PC-3 (cell line): ENCODE measurements around the gene ISYNA1. TPM values are rescaled to one million over a fixed set of nuclear protein-coding genes. Genes with fewer than 3 reads are reported as not detected.

ENCODE experiments used
- ATAC-seq: fragments of 200-7000 bp; cut with Tn5 transposase; 2 replicates; pipeline ENCODE4 v1.9.1; 2020; ENCODE audit warnings: mild to moderate bottlenecking, moderate library complexity
- BruUV-seq: library from RNA; stranded (reverse); fragments of 400-500 nt; replicated peaks from 2 replicates; lab custom pipeline; 2021; lab: Mats Ljungman, UMichigan
- CTCF ChIA-PET: fragments of 300-600 bp; sonication (Branson Sonifier 250); formaldehyde crosslinking; loops from one replicate; lab custom pipeline; 2022; ENCODE audit warnings: antibody characterized with exemption; lab: Charles Lee
- POLR2A ChIA-PET: fragments of 300-600 bp; sonication (Branson Sonifier 250); formaldehyde crosslinking; loops from one replicate; lab custom pipeline; 2022; ENCODE audit warnings: antibody characterized with exemption; ENCODE audit not compliant: unreplicated experiment; lab: Charles Lee
- DNase-seq: peaks from one replicate; pipeline ENCODE4 v3.0.0-alpha.2; 2015
- H2AFZ ChIP-seq: fragments of 300-600 bp; sonication (generic); 2 replicates; pipeline ENCODE4 v1.6.0; 2016; ENCODE audit warnings: antibody characterized with exemption, low read length
- H3F3A ChIP-seq: fragments of 300-600 bp; sonication (generic); one replicate; pipeline ENCODE4 v1.6.0; 2017; ENCODE audit warnings: antibody characterized with exemption, low read length, control low read depth, mild to moderate bottlenecking; ENCODE audit not compliant: unreplicated experiment
- H3K27ac ChIP-seq: fragments of 300-600 bp; sonication (generic); 2 replicates; pipeline ENCODE4 v1.5.1; 2016; ENCODE audit warnings: mild to moderate bottlenecking, low read length
- H3K27me3 ChIP-seq: fragments of 300-600 bp; sonication (generic); 2 replicates; pipeline ENCODE4 v1.6.1; 2016; ENCODE audit warnings: low read length, mixed read lengths
- H3K36me3 ChIP-seq: fragments of 300-600 bp; sonication (generic); 2 replicates; pipeline ENCODE4 v1.6.1; 2016; ENCODE audit warnings: low read depth, mixed run types, low read length, mixed read lengths
- H3K4me1 ChIP-seq: fragments of 300-600 bp; sonication (generic); 2 replicates; pipeline ENCODE4 v1.5.1; 2016; ENCODE audit warnings: low read length; ENCODE audit not compliant: insufficient read depth
- H3K4me2 ChIP-seq: fragments of 300-600 bp; sonication (generic); 2 replicates; pipeline ENCODE4 v1.6.0; 2016; ENCODE audit warnings: low read length
- H3K4me3 ChIP-seq: fragments of 300-600 bp; sonication (generic); 2 replicates; pipeline ENCODE4 v1.5.1; 2016; ENCODE audit warnings: mild to moderate bottlenecking, low read length, mixed read lengths
- H3K79me2 ChIP-seq: fragments of 300-600 bp; sonication (generic); 2 replicates; pipeline ENCODE4 v1.6.1; 2017; ENCODE audit warnings: low read length, mixed read lengths
- H3K9ac ChIP-seq: fragments of 300-600 bp; sonication (generic); 2 replicates; pipeline ENCODE4 v1.6.0; 2016; ENCODE audit warnings: mild to moderate bottlenecking, low read length
- H3K9me2 ChIP-seq: fragments of 300-600 bp; sonication (generic); replicated peaks from 2 replicates; pipeline ENCODE4 v1.6.1; 2016; ENCODE audit warnings: mixed run types, low read length, mixed read lengths
- H3K9me3 ChIP-seq: fragments of 300-600 bp; sonication (generic); 2 replicates; pipeline ENCODE4 v1.6.1; 2016; ENCODE audit warnings: low read length, mixed read lengths
- H4K20me1 ChIP-seq: fragments of 300-600 bp; sonication (generic); 2 replicates; pipeline ENCODE4 v1.6.1; 2016; ENCODE audit warnings: low read length, mixed read lengths
- CTCF ChIP-seq: fragments of 300-600 bp; sonication (generic); conservative IDR thresholded peaks from 2 replicates; pipeline ENCODE4 v1.5.1; 2017; ENCODE audit warnings: antibody characterized with exemption, low read depth, mild to moderate bottlenecking, low read length
- EZH2 ChIP-seq: fragments of 300-600 bp; sonication (generic); IDR thresholded peaks from one replicate; pipeline ENCODE4 v1.6.1; 2017; ENCODE audit warnings: antibody characterized with exemption, mild to moderate bottlenecking, low read length; ENCODE audit not compliant: unreplicated experiment
- EZH2phosphoT487 ChIP-seq: fragments of 300-600 bp; sonication (generic); IDR thresholded peaks from 2 replicates; pipeline ENCODE4 v1.6.1; 2018; ENCODE audit warnings: mild to moderate bottlenecking, antibody characterized with exemption, low read length, borderline replicate concordance
- intact Hi-C: fragments of 100-400 bp; cut with micrococcal nuclease; formaldehyde crosslinking; loops from 2 replicates; pipeline ENCODE4 v1.9.0; 2023
- total RNA-seq: library from RNA; depleted of rRNA; stranded (reverse); fragments of >200 nt; gene quantifications from 2 replicates; pipeline ENCODE4 v1.2.3, GENCODE V29; 2014

ISYNA1 gene
- total RNA-seq, 1 experiment from 2014 or later, result 19.4 TPM

GRCh38 chr19:18397242-18398202, 40.4 kb downstream of the ISYNA1 start, which contains the start of gene LRRC25:
Gene LRRC25 (minus strand): TSS chr19:18397622. CDS start chr19:18396963, 659 bp downstream.
- Histone ChIP-seq H3K79me2 (no peaks in the 10 kb centered on the region), H3F3A (no peaks in the 10 kb centered on the region), H4K20me1 (no peaks in the 10 kb centered on the region), H2AFZ (no peak within 1 kb of the TSS), H3K9me3 (no peaks in the 10 kb centered on the region), H3K4me2 (no peak within 1 kb of the TSS), H3K9me2 (no peaks in the 10 kb centered on the region), H3K27ac (no peak within 1 kb of the TSS), H3K4me1 (peaks cover 10% of the 10 kb centered on the region; the same call in 1 of the 2 replicates), H3K36me3 (no peaks in the 10 kb centered on the region), H3K4me3 (no peak within 1 kb of the TSS), H3K27me3 (no peaks in the 10 kb centered on the region), H3K9ac (no peak within 1 kb of the TSS)
- no TSS peak for BruUV-seq
- intact Hi-C loops, result no loop called here
- DNase-seq (no peak), ATAC-seq (no peak)
- TF ChIP-seq CTCF, result no peak
- TF ChIP-seq EZH2phosphoT487, result no peak
- no peak for TF ChIP-seq EZH2
- CTCF ChIA-PET, result no interaction called here
- POLR2A ChIA-PET, result no interaction called here

GRCh38 chr19:18396471-18397241, 41.3 kb downstream of the ISYNA1 start:
- CTCF ChIA-PET, result no interaction called here
- ATAC-seq, result no peak
- POLR2A ChIA-PET, result no interaction called here
- Histone ChIP-seq H3K4me1 (peaks cover 10% of the 10 kb centered on the region; the same call in 1 of the 2 replicates), H3K36me3 (no peaks in the 10 kb centered on the region), H3K9ac (no peak overlapping the region), H3K27ac (no peak overlapping the region), H3K9me3 (no peaks in the 10 kb centered on the region), H3K27me3 (no peaks in the 10 kb centered on the region), H3K9me2 (no peaks in the 10 kb centered on the region), H3K4me2 (no peak overlapping the region), H3K79me2 (no peaks in the 10 kb centered on the region), H2AFZ (no peak overlapping the region), H3F3A (no peaks in the 10 kb centered on the region), H4K20me1 (no peaks in the 10 kb centered on the region), H3K4me3 (no peak overlapping the region)
- TF ChIP-seq CTCF, result no peak
- TF ChIP-seq EZH2phosphoT487, result no peak
- no peak for TF ChIP-seq EZH2
- no peak for DNase-seq
- no TSS peak for BruUV-seq
- intact Hi-C loops, result no loop called here
